ENCODE data around the gene ZNF716.

DNA sequence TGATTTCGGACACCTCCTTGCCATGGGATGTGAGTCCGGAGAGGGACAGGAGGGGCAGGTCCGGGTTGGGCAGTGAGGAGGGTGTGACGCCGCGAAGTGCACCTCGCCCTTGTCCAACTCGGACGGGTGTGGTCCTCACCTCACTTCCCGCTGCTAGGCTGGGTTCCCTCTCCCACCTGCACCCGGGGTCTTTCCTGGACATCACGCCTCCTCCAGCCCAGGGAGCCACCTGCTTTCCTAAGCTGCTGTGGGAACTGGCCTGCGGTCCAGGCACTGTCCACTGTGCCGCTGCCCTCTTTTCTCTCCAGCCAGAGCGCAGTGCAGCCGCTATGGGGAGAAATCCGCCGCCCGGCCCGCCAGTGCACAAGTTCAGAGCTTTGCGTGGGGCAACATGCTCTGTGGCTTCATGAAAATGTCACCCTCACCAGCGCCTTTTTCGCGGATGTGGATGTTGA lies 45.0 kb upstream of the ZNF716 start:
- TF ChIP-seq POLR2A (IDR thresholded peaks at IDR 0.05) (no peak), CTCF (IDR thresholded peaks at IDR 0.05) (no peak), POLR2AphosphoS5 (IDR thresholded peaks at IDR 0.05) (no peak)
